ENCODE results near the gene MACC1.

The MACC1 gene

GRCh38 chr7:20232848-20233247 is 15.7 kb upstream of the MACC1 start:
- no peak for DNase-seq (ENCODE audit: low read depth in 1 of 2, low spot score in 1 of 2)

DNA sequence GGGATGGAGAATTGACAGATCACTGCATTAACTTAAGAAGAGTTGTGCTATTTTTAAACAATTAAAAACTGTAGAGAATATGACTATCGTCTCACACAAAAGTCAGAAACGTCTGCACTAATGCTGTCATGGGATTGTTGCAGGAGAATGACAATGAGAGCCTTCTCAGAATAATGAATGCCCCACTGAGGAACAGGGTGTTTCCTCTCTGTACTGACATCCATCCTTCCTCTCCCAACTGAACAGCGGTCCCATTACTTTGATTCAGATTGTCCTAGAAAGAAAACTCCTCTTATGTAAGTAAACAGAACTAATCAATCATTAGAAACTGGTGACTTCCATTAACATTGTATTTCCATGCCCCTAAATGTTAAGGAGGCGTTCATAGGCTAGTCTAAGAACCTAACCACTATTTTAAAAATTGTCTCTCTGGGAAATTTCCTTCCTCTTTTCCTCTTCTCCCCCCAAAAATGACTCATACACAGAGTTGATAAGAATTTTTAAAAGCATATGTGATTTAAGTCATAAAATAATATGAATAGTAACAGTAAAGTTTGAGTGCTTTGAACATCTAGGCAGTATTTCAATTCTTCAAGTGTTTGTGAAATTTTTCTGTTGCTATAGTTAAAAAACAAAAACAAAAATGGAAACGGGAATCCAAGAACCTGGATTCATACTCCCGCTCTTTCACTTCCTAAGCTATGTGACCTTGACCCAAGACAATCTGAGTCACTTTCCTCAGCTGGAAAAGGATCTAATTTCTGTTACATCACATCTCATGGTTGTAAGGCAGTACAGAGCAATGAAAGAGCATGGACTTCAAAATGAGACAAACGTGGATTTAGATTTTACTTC is 12.7 kb upstream of the MACC1 start:
- DNase-seq (ENCODE audit: low read depth in 1 of 2, low spot score in 1 of 2): no peak

DNA sequence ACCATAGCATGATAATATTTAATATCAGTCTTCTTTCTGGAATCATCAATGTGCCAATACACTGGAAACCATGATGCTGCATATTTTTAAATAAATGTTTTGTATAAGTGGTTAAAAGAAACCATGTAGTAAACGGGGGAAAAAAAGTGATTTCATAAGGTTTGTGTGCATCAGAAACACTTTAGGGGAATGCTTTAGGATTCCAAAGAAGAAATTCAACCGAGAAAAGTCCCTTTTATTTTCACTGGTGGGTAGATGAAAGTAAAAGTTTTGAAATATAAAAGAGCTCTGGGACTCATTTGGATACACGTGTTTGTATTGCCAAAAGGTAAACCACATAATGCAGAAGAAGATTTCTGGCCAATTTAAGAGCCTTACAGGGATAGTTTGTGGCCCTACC is 11.9 kb upstream of the MACC1 start:
- DNase-seq (ENCODE audit: low read depth in 1 of 2, low spot score in 1 of 2): no peak

- DNase-seq (ENCODE audit: low read depth in 1 of 2, low spot score in 1 of 2): no peak
These were observed 11.5 kb upstream of the MACC1 start for GRCh38 chr7:20228654-20229053.

DNA sequence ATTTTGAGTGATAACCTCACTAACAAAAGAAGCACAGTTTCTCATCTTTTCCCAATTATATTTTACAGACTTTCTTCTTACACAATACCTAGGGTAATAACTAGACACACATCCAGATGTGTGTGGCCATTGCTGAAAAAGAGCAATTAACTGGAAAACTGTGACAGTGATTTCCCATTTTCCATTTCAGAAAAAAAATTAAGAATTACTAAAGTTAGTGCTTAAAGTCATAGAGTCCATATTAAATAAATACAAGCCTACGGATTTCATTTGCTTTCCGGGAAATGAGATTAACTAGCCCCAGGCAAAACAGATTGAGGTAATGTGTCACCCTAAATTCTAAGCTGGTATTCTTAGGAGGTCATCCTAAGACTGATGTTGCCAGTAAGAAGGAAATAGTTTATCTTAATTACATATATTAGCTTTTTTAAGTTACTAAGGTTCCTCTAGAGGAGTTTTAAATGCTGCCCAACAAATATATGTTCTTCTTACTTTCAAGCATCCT is 10.2 kb upstream of the MACC1 start:
- DNase-seq (ENCODE audit: low read depth in 1 of 2, low spot score in 1 of 2): no peak

DNA sequence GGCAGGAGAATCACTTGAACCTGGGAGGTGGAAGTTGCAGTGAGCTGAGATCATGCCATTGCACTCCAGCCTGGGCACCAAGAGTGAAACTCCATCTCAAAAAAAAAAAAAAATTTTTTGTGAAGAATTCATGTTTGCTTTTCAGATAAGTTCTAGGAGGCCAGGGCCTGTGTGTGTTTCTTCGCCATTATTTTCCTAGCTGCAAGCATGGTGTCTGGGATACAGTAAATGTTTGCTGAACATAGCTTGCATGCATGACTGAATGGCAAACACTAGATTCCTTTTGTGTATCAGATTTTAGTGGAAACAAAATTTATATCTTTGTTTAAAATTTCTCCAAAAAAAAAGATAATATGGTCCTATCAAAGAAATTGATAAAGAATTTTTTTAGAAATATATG is 9.7 kb upstream of the MACC1 start:
- no peak for DNase-seq (ENCODE audit: low read depth in 1 of 2, low spot score in 1 of 2)

DNA sequence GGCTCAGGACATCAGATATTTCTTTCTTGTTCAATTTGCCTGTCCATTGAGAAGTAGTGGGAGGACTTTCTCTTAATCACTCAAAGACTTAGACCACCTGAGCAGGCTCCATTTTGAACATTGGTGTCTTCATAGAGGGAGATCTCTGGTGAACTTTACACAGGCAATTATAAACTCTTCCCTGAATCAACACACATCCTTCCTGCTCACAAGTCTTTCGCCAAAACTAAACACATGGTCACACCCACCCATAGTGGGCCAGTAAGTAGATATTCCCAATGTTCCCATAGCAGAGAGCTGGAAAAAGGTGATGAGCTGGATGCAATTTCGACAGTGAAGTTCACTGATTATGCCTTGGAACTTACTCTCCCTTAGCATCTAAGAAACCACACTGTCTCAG is 8.2 kb upstream of the MACC1 start:
- DNase-seq (ENCODE audit: low read depth in 1 of 2, low spot score in 1 of 2): no peak

GRCh38 chr7:20224025-20224424 is 6.8 kb upstream of the MACC1 start:
- DNase-seq (ENCODE audit: low read depth in 1 of 2, low spot score in 1 of 2): no peak

GRCh38 chr7:20223356-20223755 is 6.2 kb upstream of the MACC1 start:
- DNase-seq (ENCODE audit: low read depth in 1 of 2, low spot score in 1 of 2): no peak

GRCh38 chr7:20222219-20222828 is 5.1 kb upstream of the MACC1 start:
- no peak for DNase-seq (ENCODE audit: low read depth in 1 of 2, low spot score in 1 of 2)

GRCh38 chr7:20220921-20221547 is 3.9 kb upstream of the MACC1 start:
- DNase-seq (ENCODE audit: low read depth in 1 of 2, low spot score in 1 of 2): no peak

- no peak for DNase-seq (ENCODE audit: low read depth in 1 of 2, low spot score in 1 of 2)
These were observed 3.1 kb upstream of the MACC1 start for GRCh38 chr7:20220293-20220761.

GRCh38 chr7:20219446-20220292 is 2.5 kb upstream of the MACC1 start:
- DNase-seq (ENCODE audit: low read depth in 1 of 2, low spot score in 1 of 2): no peak

DNA sequence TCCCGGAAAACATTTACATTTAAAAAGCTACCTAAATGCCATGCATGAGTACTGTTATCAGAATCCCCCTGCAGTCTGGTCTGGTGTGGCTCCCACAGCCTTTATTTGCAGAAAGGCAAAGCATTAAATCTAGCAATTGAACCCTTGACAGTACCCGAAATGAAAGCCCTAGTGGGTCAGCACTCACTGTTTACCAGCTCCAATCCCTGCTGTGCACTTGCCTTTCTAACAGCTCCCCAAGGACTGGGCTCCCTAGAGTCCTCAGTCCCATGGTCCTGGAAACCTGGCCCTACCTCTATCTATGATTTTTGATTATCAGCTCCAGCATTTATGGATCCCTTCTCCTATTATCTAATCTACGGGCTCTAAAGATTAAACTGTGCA is 1.9 kb upstream of the MACC1 start:
- no peak for DNase-seq (ENCODE audit: low read depth in 1 of 2, low spot score in 1 of 2)

GRCh38 chr7:20218279-20218678 is 1.1 kb upstream of the MACC1 start:
- no peak for DNase-seq (ENCODE audit: low read depth in 1 of 2, low spot score in 1 of 2)

DNA sequence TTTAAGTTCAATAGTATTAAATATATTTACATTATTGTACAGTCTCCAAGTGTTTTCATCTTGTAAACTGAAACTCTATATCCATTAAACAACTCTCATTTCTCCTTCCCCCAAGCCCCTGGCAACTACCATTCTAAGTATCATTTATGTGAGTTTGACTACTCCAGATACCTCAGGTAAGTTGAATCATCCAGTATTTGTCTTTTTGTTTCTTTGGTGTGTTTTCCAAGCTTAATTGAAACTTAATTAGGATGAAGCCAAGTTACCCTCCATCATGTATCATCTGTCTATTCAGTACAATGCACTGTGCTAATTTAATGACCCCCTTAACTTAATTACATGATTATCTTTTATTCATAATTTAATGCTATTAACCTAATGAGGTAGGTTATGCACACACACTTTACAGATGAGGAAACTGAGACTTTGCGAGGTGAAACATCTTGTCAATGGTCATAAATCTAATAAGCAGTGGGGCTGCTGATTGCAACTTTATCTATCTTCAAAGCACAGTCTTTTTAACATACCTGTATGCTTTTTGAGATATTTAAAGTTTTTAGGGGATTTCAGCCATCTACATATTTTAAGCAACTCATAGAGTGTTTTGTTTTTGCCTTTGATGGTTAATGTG is 663 bp downstream of the MACC1 start:
- DNase-seq (ENCODE audit: low read depth in 1 of 2, low spot score in 1 of 2): no peak

GRCh38 chr7:20214921-20215669 is 2.1 kb downstream of the MACC1 start:
- no peak for DNase-seq (ENCODE audit: low read depth in 1 of 2, low spot score in 1 of 2)

DNA sequence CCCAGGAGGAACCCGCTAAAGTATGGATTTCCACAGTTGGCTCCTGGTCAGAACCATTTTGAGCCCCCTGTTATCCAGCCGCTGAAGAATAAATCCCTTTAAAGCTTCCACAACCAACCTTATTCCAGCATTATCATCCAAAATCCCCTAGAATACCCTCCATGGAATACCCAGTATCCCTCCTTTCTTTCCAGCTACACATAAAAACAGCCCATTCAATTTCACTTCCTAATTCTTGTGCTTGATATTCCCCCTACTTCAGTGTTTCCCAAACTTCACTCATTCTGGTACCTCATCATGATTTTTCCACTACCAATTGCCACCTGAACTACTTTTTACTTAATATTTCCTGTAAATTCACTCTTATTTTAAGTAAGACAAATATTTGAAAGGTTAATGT is 3.1 kb downstream of the MACC1 start:
- DNase-seq (ENCODE audit: low read depth in 1 of 2, low spot score in 1 of 2): no peak

GRCh38 chr7:20213378-20213777 is 3.8 kb downstream of the MACC1 start:
- DNase-seq (ENCODE audit: low read depth in 1 of 2, low spot score in 1 of 2): no peak

DNA sequence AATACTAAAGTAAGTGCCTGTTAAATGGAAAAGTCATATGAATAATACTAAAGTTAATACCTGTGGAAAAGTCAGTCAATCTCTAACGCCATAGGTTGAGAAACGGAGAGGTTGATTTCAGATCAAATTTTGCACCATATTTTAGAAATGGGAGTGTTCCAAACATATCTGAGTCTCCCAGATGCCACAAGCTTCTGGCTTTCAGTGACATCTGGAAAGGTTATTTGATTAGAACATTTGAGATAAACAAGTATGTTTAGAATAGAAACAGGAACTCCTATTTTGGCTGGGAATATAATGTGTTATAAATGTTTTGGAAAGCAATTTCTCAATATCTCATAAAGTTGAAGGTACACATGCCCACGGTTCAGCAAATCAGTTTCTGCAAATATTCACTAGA is 5.8 kb downstream of the MACC1 start:
- no peak for DNase-seq (ENCODE audit: low read depth in 1 of 2, low spot score in 1 of 2)

Data from activated T-helper 1 cell treated with anti-CD3 and anti-CD28 coated beads, Interleukin-2, amount 50 U/mL, for 16 hours (primary cell).